Mucosa of rectum (tissue), 2 donors: ENCODE measurements around the gene FASTKD2.

Experiments
- H3K27ac ChIP-seq, 2 donors: one replicate each; pipeline ENCODE4 v1.7.0; 2013; ENCODE audit warnings: inconsistent platforms in 2 of 2, low read depth in 2 of 2, low read length in 2 of 2
- H3K27me3 ChIP-seq, 2 donors: one replicate each; pipeline ENCODE4 v1.7.0; 2013; ENCODE audit warnings: low read length in 2 of 2; ENCODE audit not compliant: control insufficient read depth in 2 of 2, insufficient read depth in 2 of 2
- H3K36me3 ChIP-seq, 2 donors: one replicate each; pipeline ENCODE4 v1.7.0; 2013; ENCODE audit warnings: low read length in 2 of 2; ENCODE audit not compliant: control insufficient read depth in 2 of 2, insufficient read depth in 2 of 2
- H3K4me1 ChIP-seq, 2 donors: one replicate each; pipeline ENCODE4 v1.7.0; 2013; ENCODE audit warnings: low read length in 2 of 2, mild to moderate bottlenecking in 1 of 2; ENCODE audit not compliant: control insufficient read depth in 2 of 2, insufficient read depth in 2 of 2
- H3K4me3 ChIP-seq, 2 donors: one replicate each; pipeline ENCODE4 v1.7.0; 2013; ENCODE audit warnings: low read length in 2 of 2
- H3K9ac ChIP-seq, 2 donors: one replicate each; pipeline ENCODE4 v1.7.0; 2013; ENCODE audit warnings: low read length in 2 of 2, low read depth in 1 of 2, mild to moderate bottlenecking in 1 of 2
- H3K9me3 ChIP-seq, 2 donors: one replicate each; pipeline ENCODE4 v1.7.0; 2013; ENCODE audit warnings: low read length in 2 of 2; ENCODE audit not compliant: control insufficient read depth in 2 of 2
- donor health status: healthy.
- donor health status: Normal muscosa, but diverticular disease.

FASTKD2 gene

DNA sequence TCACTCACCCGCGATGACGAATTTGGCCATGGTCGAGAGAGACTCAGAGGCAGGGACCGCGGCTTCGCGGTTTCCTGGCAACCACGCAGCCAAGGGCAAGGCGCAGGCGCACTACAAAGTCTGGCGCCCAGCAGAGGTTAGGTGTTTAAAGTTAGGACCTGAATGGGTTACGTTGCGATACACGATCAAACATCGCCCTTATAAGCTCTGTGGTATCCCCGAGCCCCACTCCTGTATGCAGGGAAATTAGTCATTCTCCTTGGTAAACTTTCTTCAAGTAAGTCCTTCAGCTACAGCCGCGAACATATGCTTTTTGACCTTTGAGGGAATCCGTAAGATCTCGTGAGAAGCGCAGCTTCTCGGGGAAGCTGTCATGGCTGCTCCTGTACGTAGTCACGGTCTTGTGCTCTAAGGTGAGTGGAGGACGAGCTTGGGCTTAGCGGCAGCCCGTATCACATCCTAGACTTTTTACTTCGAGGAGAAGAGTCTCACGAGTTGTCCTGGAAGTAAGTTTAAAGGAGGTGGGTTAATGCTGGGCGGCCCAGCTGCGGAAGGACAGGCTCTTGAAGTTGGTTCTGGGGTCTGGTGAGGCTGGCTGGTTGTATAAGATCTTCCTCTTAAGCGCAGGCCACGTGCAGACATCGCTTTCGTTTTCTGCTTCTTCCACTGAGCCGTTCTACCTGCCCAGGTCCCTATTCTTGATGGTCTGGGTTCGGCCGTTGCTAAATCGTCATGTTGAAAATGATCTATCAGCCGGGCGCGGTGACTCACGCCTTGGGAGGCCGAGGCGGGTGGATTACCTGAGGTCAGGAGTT, at the start of gene FASTKD2, which contains the start of gene MDH1B:
FASTKD2 (plus strand) TSS at position 365 of the 815 bp plus-strand sequence. CDS start 1,088 bp downstream, outside the sequence.
MDH1B (minus strand) TSS at position 87 of the 815 bp plus-strand sequence; CDS start at position 30, 57 bp downstream.
- Histone ChIP-seq H3K27ac (peak within 1 kb of the TSS; percentile 76 to 84), H3K9ac (peak within 1 kb of the TSS; percentile 73 to 87), H3K9me3 (no peaks in the 10 kb centered on the region), H3K36me3 (peaks cover 5 to 11% of the 10 kb centered on the region in 2 donors), H3K4me1 (peaks cover 0 to 4% of the 10 kb centered on the region in 2 donors), H3K4me3 (peak within 1 kb of the TSS; percentile 93 to 98), H3K27me3 (no peaks in the 10 kb centered on the region)

DNA sequence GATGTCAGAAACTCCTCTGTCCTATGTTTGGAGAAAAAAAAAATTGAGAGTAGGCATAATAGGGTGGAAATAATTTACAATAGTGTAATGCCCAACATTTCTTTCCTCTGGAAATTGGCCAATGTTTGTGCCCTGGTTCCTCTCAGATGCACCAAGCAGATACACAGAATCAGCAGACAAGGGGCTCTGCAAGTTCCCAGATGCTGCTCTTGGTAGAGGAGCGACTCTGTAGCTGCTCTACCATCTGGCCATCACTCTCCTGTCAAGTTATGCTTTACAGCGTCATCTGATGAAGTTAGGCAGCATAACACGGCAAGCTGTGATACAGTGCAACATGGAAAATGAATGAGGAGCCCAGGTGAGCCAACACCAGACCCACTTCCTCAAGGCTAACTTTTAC, 48.8 kb upstream of the FASTKD2 start:
- no peaks in the 10 kb centered on the region for H3K27me3 ChIP-seq
- H3K36me3 ChIP-seq: no peaks in the 10 kb centered on the region
- H3K4me1 ChIP-seq: no peaks in the 10 kb centered on the region
- no peak overlapping the region for H3K27ac ChIP-seq
- no peak overlapping the region for H3K9ac ChIP-seq
- no peaks in the 10 kb centered on the region for H3K9me3 ChIP-seq
- no peak overlapping the region for H3K4me3 ChIP-seq

DNA sequence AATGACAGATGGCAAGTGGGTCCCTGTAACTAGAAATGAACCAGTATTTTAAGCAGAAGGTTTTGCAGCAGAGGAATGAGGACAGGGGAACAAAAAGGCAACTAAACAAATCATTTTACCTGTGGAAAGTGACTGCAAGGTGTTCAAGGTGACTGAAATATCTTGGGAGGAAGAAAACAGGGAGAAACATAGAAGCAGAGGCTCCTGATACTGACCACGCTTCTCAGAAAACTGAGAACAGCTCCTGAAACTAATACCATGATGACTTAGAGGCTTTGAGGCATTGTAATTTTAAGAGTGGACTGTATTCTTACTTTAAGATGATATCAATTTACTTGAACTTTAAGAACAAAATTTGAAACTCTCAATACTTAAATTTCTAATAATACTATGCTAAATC, 47.1 kb upstream of the FASTKD2 start, which contains the start of gene DYTN:
DYTN (minus strand) TSS at position 101 of the 400 bp plus-strand sequence. CDS start 117 bp downstream, outside the sequence.
- H3K36me3 ChIP-seq: no peaks in the 10 kb centered on the region
- no peaks in the 10 kb centered on the region for H3K27me3 ChIP-seq
- H3K4me1 ChIP-seq: no peaks in the 10 kb centered on the region
- no peak within 1 kb of the TSS for H3K4me3 ChIP-seq
- H3K27ac ChIP-seq: no peak within 1 kb of the TSS
- no peak within 1 kb of the TSS for H3K9ac ChIP-seq
- H3K9me3 ChIP-seq: no peaks in the 10 kb centered on the region

DNA sequence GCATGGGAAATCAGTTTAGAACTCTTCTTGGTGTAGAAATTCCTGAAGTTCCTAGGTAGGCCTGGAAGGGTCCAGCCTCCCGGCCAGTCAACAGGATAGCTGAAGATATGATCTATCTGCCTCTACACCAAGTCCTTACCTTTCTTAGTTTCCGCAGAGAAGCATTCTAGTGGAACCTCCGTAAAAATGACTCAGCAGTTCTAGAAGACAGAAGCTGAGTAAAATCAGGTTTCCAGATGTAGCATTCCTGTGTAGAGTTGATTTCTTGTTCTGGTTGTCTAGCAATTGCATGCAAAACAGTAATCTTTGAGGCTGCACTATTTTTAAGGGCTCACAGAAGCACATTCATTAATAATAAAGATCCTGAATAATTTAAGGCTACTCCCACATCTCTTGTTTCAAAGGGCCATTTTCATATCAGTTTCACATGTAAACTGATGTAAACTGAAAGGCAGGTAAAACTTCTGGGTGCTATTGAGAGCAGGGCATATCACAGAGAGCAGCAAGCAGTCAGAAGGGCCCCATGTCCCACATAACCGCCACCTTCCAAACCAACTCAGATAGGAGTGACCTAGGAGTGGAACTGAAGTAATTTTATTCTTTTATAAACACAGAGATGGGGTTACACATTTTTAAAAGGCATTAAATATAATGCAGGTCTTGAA, 44.0 kb upstream of the FASTKD2 start:
- Histone ChIP-seq H3K4me1 (no peaks in the 10 kb centered on the region), H3K9me3 (no peaks in the 10 kb centered on the region), H3K36me3 (no peaks in the 10 kb centered on the region), H3K4me3 (no peak overlapping the region), H3K9ac (no peak overlapping the region), H3K27ac (no peak overlapping the region), H3K27me3 (no peaks in the 10 kb centered on the region)

DNA sequence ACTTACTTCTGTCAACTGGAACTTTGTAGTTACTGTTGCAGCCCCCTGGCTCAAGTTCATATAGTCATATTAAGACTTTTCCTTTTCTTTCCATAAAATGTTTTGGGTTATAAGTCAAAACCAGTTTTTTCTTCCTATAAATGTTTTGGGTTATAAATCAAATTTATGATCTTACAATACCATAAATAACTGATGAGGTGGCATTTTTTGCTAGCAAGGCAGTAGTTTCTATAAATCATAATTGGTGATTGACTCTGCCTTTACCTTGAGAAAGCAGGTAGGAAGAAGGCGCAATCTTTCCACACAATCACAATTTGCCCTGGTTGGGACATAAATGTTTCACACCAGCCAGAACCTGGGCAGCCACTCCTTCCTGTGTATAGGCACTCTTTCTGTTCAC, 42.1 kb upstream of the FASTKD2 start:
- H3K36me3 ChIP-seq: no peaks in the 10 kb centered on the region
- H3K4me1 ChIP-seq: no peaks in the 10 kb centered on the region
- peaks cover 0 to 2% of the 10 kb centered on the region in 2 donors for H3K27me3 ChIP-seq
- H3K9ac ChIP-seq: no peak overlapping the region
- H3K27ac ChIP-seq: no peak overlapping the region
- H3K4me3 ChIP-seq: no peak overlapping the region
- no peaks in the 10 kb centered on the region for H3K9me3 ChIP-seq

DNA sequence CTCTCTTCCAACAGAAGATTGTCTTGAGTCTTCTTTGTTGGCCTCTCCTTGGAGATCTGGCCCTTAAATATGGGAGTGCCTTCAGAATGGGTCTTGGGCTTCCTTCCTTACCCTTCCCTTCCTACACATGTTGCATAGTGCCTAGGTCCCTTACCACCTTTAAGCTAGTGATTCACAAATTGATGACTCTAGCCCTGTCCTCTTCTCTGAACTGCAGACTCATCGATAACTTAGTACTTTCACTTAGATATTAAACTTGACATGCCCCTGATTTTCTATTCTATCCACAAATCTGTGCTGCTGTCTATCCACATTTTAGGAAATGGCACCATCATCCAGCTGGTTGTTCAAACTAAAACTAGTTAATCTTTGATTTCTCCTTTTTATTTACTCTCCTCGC, 38.1 kb upstream of the FASTKD2 start:
- H3K27ac ChIP-seq: no peak overlapping the region
- no peaks in the 10 kb centered on the region for H3K9me3 ChIP-seq
- peaks cover 0 to 6% of the 10 kb centered on the region in 2 donors for H3K27me3 ChIP-seq
- no peaks in the 10 kb centered on the region for H3K4me1 ChIP-seq
- no peaks in the 10 kb centered on the region for H3K36me3 ChIP-seq
- H3K4me3 ChIP-seq: no peak overlapping the region
- no peak overlapping the region for H3K9ac ChIP-seq

DNA sequence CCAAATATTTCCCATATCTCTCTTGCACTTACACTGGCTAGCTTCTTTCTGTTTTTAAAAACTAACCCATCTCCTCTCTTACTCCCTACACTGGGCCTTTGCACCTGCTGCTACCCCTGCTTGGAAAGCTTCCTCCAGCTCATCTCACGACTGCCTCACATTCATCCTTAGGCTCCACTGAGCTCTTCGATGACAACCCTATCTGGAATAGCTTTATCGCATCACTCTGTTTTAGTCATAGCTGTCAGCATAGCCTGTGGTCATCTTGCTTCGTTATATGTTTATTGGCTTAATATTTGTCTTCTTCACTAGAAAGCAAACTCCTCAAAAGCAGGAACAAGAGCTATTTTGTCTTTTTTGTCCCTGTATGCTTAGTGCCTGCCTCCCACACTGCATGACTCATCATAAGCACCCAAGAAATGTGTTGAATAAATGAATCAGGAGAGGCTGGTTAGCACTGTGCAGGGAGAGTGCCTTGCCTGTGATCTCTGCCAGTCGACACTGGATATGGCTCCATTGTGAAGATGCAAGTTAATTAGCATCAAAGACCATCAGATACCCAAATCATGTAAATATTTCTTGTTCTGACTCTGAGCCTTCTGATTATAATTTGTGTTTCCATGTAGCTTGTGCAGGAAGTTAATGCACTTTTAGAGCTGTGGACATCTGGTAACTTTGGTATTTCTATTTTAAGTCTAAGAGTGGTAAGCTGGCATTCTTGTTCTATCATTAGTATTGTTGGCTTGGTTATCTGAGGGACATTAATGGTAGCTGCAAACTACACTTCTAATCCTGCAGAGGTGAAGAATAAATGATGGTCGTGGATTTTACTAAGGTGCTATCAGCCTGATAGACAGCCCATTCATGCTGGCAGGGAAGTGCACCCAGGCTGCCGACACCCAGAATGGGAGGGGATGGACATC, 36.9 kb upstream of the FASTKD2 start:
- Histone ChIP-seq H3K4me3 (no peak overlapping the region), H3K9ac (no peak overlapping the region), H3K36me3 (no peaks in the 10 kb centered on the region), H3K27ac (no peak overlapping the region), H3K27me3 (peaks cover 0 to 6% of the 10 kb centered on the region in 2 donors), H3K9me3 (no peaks in the 10 kb centered on the region), H3K4me1 (no peaks in the 10 kb centered on the region)

DNA sequence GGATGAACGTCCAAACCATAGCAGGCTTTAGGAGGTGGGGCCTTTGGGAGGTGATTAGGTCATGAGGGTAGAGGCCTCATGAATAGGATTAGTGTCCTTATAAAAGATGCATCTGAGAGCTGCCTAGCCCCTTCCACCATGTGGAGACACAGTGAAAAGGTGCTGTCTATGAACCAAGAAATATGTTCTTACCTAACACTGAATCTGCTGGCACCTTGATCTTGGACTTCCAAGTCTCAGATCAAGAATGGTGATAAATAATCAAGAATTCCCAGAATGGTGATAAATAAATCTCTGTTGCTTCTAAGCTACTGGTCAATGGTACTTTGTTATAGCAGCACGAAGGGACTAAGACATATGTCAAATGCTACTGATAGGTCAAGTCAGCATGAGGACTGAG, 32.1 kb upstream of the FASTKD2 start:
- Histone ChIP-seq H3K27me3 (peaks cover 0 to 4% of the 10 kb centered on the region in 2 donors), H3K4me3 (no peak overlapping the region), H3K4me1 (no peaks in the 10 kb centered on the region), H3K36me3 (no peaks in the 10 kb centered on the region), H3K9ac (no peak overlapping the region), H3K9me3 (no peaks in the 10 kb centered on the region), H3K27ac (no peak overlapping the region)

DNA sequence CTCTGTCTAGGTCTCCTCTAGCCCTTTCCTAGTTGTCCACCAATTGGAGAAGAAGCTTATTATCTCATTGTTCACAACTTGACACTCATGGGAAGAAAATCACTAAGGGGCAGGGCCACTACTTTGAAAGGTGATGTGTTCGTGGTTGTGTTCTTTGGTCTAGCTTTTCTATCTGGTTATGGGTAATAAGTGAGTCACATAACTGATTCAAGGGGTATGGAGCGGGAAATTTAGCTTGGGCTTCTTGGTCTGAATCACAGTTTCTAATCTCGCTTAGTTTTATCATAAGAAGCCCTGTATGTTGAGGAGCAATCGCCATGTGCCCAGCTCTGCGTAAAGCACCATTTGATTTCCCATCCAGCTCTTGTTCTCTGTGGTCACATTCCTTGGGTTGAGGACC, 28.5 kb upstream of the FASTKD2 start:
- H3K9ac ChIP-seq: no peak overlapping the region
- H3K27me3 ChIP-seq: no peaks in the 10 kb centered on the region
- H3K36me3 ChIP-seq: no peaks in the 10 kb centered on the region
- H3K27ac ChIP-seq: no peak overlapping the region
- no peak overlapping the region for H3K4me3 ChIP-seq
- no peaks in the 10 kb centered on the region for H3K4me1 ChIP-seq
- no peaks in the 10 kb centered on the region for H3K9me3 ChIP-seq
